ENCODE data around the gene CLIC4. TPM values are rescaled to one million over a fixed set of nuclear protein-coding genes. Genes with fewer than 3 reads are reported as not detected.

CLIC4 gene
- total and polyA plus RNA-seq, 9 of the 15 experiments (the other 6 are each of a cell fraction or from before 2014, with no cell fraction given) = 16.0 to 67.5 (median 38.4) TPM

GRCh38 chr1:24855474-24855873 lies 110.2 kb downstream of the CLIC4 start:
- Histone ChIP-seq H3K36me3 (ENCODE audit: control insufficient read depth, insufficient read depth, low read length) (no peaks in the 10 kb centered on the region), H3K9ac (ENCODE audit: insufficient read depth in 1 of 2, low read depth in 2 of 2, low read length in 2 of 2) (no peak overlapping the region), H3K4me2 (ENCODE audit: insufficient read depth, low read length) (no peak overlapping the region), H3K27ac (ENCODE audit: extremely low read depth, low read depth, low read length) (no peak overlapping the region), H3K4me3 (no peak overlapping the region), H3K9me1 (ENCODE audit: control insufficient read depth, insufficient read depth, low read length) (no peaks in the 10 kb centered on the region), H3K4me1 (replicated peaks in 1 of 2; ENCODE audit: control insufficient read depth in 2 of 2, insufficient read depth in 2 of 2, low read length in 2 of 2) (no peaks in the 10 kb centered on the region), H4K20me1 (replicated peaks; ENCODE audit: control insufficient read depth, insufficient read depth, low read length) (no peaks in the 10 kb centered on the region), H3K9me3 (replicated peaks; ENCODE audit: control insufficient read depth, insufficient read depth, low read depth, low read length) (no peaks in the 10 kb centered on the region), H3K27me3 (ENCODE audit: control insufficient read depth in 2 of 2, insufficient read depth in 2 of 2, low read length in 2 of 2) (peaks cover 22 to 48% of the 10 kb centered on the region in 2 experiments; a peak in 4 of 5 replicates), H3K79me2 (ENCODE audit: control insufficient read depth, insufficient read depth, low read length) (no peaks in the 10 kb centered on the region), H2AFZ (ENCODE audit: low read depth, low read length) (no peak overlapping the region)
- in situ Hi-C loops (cut with MboI) (no loop called here), intact Hi-C loops (cut with micrococcal nuclease) (no loop called here)
- POLR2A ChIA-PET = interaction anchor here (0.6 to 1.2 kb wide), 2 partner anchors 24 to 533 kb away, joined by 3 read pairs; no protein-coding TSS in a partner anchor
- no peak for DNase-seq (ENCODE audit: extremely low read depth in 1 of 4, low spot score in 3 of 4)
- CTCF ChIA-PET (ENCODE audit: low intra/inter-chr PET ratio) = no interaction called here
- FAIRE-seq = no peak
- no peak for TF ChIP-seq ZFP91 (CRISPR knock-in tag; IDR thresholded peaks at IDR 0.05)
- no peak for TF ChIP-seq FOSL1 (tag; conservative IDR thresholded peaks at IDR 0.05)
- no peak for TF ChIP-seq ZBTB49 (CRISPR knock-in tag; IDR thresholded peaks at IDR 0.05; ENCODE audit: borderline replicate concordance)
- no peak for TF ChIP-seq CEBPZ (IDR thresholded peaks at IDR 0.05; ENCODE audit: borderline replicate concordance, low read depth, low read length)
- no peak for TF ChIP-seq RNF2 (IDR thresholded peaks at IDR 0.05)
- TF ChIP-seq ZNF311 (CRISPR knock-in tag; IDR thresholded peaks at IDR 0.05) = no peak
- TF ChIP-seq SMC3 (conservative IDR thresholded peaks at IDR 0.05; ENCODE audit: insufficient read depth, low read depth, low read length) = no peak
- no peak for TF ChIP-seq BCOR (IDR thresholded peaks at IDR 0.05)
- no peak for TF ChIP-seq USF2 (CRISPR knock-in tag; IDR thresholded peaks at IDR 0.05)
- no peak for TF ChIP-seq NR0B1 (IDR thresholded peaks at IDR 0.05; ENCODE audit: partially characterized antibody)
- no peak for TF ChIP-seq GATA2 (CRISPR knock-in tag; IDR thresholded peaks at IDR 0.05)
- TF ChIP-seq DIDO1 (tag; IDR thresholded peaks at IDR 0.05; ENCODE audit: low read depth) = no peak
- no peak for TF ChIP-seq CBX1 (IDR thresholded peaks at IDR 0.05; ENCODE audit: low read depth)
- 2% methylated on average over 5 of the region's 5 CpGs for WGBS (ENCODE audit: insufficient coverage, low coverage, missing lambda C conversion rate)
- no TSS peak for BruUV-seq (replicated peaks)
- ATAC-seq = no peak

Data from K562 (cell line).